ENCODE measurements around the gene SCNN1B.

DNA sequence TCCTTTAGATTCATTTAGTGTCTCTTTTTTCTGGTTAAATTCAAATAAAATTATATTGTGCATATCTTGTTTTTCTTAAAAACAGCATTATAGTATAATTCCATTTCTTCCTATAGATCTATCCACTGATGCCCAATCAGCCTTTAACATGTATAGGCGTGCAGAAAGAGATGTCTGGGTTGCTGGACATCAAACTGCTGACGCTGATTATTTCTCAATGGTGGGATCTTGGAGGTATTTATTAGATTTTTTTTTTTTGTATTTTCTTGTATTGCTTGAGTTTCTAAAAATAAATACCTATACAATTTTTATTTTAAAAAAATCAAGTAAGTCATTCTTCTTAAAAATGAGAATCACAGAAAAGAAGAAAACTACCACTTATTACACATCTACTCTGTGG lies 100.0 kb downstream of the SCNN1B start:
- TF ChIP-seq CTCF (IDR thresholded peaks at IDR 0.05; ENCODE audit: low read depth, low read length) (no peak), EZH2phosphoT487 (IDR thresholded peaks at IDR 0.05; ENCODE audit: low read depth) (no peak)

Measured in OCI-LY3 (cell line).